ENCODE data around the gene FERMT2. TPM values are rescaled to one million over a fixed set of nuclear protein-coding genes. Genes with fewer than 3 reads are reported as not detected.

Gene FERMT2
- total and polyA plus RNA-seq, 9 of the 15 experiments (the other 6 are each of a cell fraction or from before 2014, with no cell fraction given): 0.10 to 1.3 (median 0.40) TPM

DNA sequence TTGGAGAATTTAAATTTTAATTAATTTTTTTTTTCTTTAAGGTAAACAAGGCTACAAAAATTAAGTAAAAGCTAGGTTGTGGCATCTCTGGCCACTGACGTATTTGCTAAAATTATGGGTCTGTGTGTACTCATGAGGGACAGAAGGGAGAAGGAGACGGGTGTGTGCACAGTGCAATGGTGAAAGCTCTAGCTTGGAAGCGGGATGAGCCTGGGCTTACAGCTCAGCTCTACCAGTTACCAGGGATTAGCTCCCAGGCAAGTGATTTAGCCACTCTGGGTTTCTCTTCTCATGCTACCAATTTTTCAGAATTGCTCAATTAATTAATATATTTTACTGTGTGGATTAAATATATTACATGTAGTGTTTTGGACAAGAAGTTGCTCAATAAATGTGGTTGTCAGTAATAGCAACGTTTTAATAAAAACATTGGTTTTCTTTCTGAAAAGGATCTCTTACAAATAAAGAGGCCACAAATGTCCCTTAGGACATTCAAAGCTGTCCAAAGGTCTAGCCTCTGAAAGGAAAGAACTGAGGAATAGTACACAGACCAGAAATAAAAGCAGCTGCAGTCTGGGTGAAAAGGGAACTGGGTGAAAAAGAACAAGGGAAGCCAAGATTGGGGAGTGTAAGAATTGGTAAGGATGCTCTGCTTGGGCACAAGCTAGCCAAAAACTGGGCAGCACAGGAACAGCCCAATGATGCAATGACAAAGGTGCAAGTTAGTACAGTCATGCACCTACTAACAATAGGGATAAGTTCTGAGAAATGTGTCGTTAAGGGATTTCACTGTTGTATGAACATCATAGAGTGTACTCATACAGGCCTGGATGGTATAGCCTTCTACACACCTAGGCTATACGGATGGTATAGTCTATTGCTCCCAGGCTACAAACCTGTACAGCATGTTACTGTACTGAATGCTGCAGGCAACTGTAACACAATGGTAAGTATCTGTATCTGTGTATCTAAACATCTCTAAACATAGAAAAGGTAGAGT is 61.7 kb downstream of the FERMT2 start:
- no peaks in the 10 kb centered on the region for H3K9me3 ChIP-seq (replicated peaks; ENCODE audit: control insufficient read depth, insufficient read depth, low read depth, low read length)
- in situ Hi-C loops (cut with MboI) (no loop called here), intact Hi-C loops (cut with micrococcal nuclease) (no loop called here)
- no peak overlapping the region for H3K4me3 ChIP-seq
- ATAC-seq (no peak), FAIRE-seq (no peak), DNase-seq (ENCODE audit: extremely low read depth in 1 of 4, low spot score in 3 of 4) (no peak)
- no peak overlapping the region for H2AFZ ChIP-seq (ENCODE audit: low read depth, low read length)
- CTCF ChIA-PET (ENCODE audit: low intra/inter-chr PET ratio): no interaction called here
- no peaks in the 10 kb centered on the region for H3K4me1 ChIP-seq (replicated peaks in 1 of 2; ENCODE audit: control insufficient read depth in 2 of 2, insufficient read depth in 2 of 2, low read length in 2 of 2)
- no peaks in the 10 kb centered on the region for H3K9me1 ChIP-seq (ENCODE audit: control insufficient read depth, insufficient read depth, low read length)
- POLR2A ChIA-PET: no interaction called here
- 7% methylated on average over 6 of the region's 6 CpGs for WGBS (ENCODE audit: insufficient coverage, low coverage, missing lambda C conversion rate)
- H3K9ac ChIP-seq (ENCODE audit: insufficient read depth in 1 of 2, low read depth in 2 of 2, low read length in 2 of 2): no peak overlapping the region
- TF ChIP-seq RBM15 (IDR thresholded peaks at IDR 0.05; ENCODE audit: insufficient read depth, low read length) (no peak), HLTF (IDR thresholded peaks at IDR 0.05) (no peak), ZC3H8 (IDR thresholded peaks at IDR 0.05) (no peak), MAFF (IDR thresholded peaks at IDR 0.05; ENCODE audit: low read length) (no peak)
- BruUV-seq (replicated peaks): no TSS peak
- no peak overlapping the region for H3K27ac ChIP-seq (ENCODE audit: extremely low read depth, low read depth, low read length)
- H3K27me3 ChIP-seq (ENCODE audit: control insufficient read depth in 2 of 2, insufficient read depth in 2 of 2, low read length in 2 of 2): no peaks in the 10 kb centered on the region
- no peaks in the 10 kb centered on the region for H4K20me1 ChIP-seq (replicated peaks; ENCODE audit: control insufficient read depth, insufficient read depth, low read length)
- H3K79me2 ChIP-seq (ENCODE audit: control insufficient read depth, insufficient read depth, low read length): no peaks in the 10 kb centered on the region
- H3K4me2 ChIP-seq (ENCODE audit: insufficient read depth, low read length): no peak overlapping the region
- no peaks in the 10 kb centered on the region for H3K36me3 ChIP-seq (ENCODE audit: control insufficient read depth, insufficient read depth, low read length)

DNA sequence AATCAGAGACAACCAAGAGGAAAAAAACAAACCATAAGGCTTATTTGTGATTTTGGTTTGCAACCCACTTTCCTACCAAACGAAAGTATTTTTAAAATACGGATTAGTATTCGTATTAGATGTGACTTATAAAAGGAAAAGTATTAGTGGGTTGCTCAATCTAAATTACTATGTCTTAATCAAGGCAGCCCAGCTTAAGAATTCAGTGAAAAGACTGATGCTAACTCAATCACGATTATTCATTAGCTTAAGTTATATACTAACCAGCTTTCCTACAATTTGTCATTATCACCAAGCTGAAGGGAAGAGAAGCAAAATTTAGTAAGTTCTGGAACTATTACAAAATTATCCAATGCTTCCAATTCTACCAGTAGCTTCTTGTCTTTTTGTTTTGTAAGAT is 62.7 kb downstream of the FERMT2 start:
- Histone ChIP-seq H2AFZ (ENCODE audit: low read depth, low read length) (no peak overlapping the region), H3K4me2 (ENCODE audit: insufficient read depth, low read length) (no peak overlapping the region), H4K20me1 (replicated peaks; ENCODE audit: control insufficient read depth, insufficient read depth, low read length) (no peaks in the 10 kb centered on the region), H3K4me3 (no peak overlapping the region), H3K79me2 (ENCODE audit: control insufficient read depth, insufficient read depth, low read length) (no peaks in the 10 kb centered on the region), H3K27ac (ENCODE audit: extremely low read depth, low read depth, low read length) (no peak overlapping the region), H3K36me3 (ENCODE audit: control insufficient read depth, insufficient read depth, low read length) (no peaks in the 10 kb centered on the region), H3K9me3 (replicated peaks; ENCODE audit: control insufficient read depth, insufficient read depth, low read depth, low read length) (no peaks in the 10 kb centered on the region), H3K4me1 (replicated peaks in 1 of 2; ENCODE audit: control insufficient read depth in 2 of 2, insufficient read depth in 2 of 2, low read length in 2 of 2) (no peaks in the 10 kb centered on the region), H3K9me1 (ENCODE audit: control insufficient read depth, insufficient read depth, low read length) (no peaks in the 10 kb centered on the region), H3K27me3 (ENCODE audit: control insufficient read depth in 2 of 2, insufficient read depth in 2 of 2, low read length in 2 of 2) (no peaks in the 10 kb centered on the region), H3K9ac (ENCODE audit: insufficient read depth in 1 of 2, low read depth in 2 of 2, low read length in 2 of 2) (no peak overlapping the region)
- in situ Hi-C loops (cut with MboI): no loop called here
- no peak for FAIRE-seq
- DNase-seq (ENCODE audit: extremely low read depth in 1 of 4, low spot score in 3 of 4): no peak
- no peak for ATAC-seq
- 0% methylated on average over 4 of the region's 4 CpGs for WGBS (ENCODE audit: insufficient coverage, low coverage, missing lambda C conversion rate)
- TF ChIP-seq, protein P1, sequence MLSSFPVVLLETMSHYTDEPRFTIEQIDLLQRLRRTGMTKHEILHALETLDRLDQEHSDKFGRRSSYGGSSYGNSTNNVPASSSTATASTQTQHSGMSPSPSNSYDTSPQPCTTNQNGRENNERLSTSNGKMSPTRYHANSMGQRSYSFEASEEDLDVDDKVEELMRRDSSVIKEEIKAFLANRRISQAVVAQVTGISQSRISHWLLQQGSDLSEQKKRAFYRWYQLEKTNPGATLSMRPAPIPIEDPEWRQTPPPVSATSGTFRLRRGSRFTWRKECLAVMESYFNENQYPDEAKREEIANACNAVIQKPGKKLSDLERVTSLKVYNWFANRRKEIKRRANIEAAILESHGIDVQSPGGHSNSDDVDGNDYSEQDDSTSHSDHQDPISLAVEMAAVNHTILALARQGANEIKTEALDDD (IDR thresholded peaks at IDR 0.05): no peak
- TF ChIP-seq ZNF354B (CRISPR knock-in tag; IDR thresholded peaks at IDR 0.05): no peak
- BruUV-seq (replicated peaks): no TSS peak
- POLR2A ChIA-PET: no interaction called here
- intact Hi-C loops (cut with micrococcal nuclease): no loop called here
- CTCF ChIA-PET (ENCODE audit: low intra/inter-chr PET ratio): no interaction called here

Data from K562 (cell line).